ENCODE data around the gene FLAD1. TPM values are rescaled to one million over a fixed set of nuclear protein-coding genes. Genes with fewer than 3 reads are reported as not detected.

Gene FLAD1
- total and polyA plus RNA-seq, 2 experiments from 2014 or later = 74.5 to 75.0 TPM

DNA sequence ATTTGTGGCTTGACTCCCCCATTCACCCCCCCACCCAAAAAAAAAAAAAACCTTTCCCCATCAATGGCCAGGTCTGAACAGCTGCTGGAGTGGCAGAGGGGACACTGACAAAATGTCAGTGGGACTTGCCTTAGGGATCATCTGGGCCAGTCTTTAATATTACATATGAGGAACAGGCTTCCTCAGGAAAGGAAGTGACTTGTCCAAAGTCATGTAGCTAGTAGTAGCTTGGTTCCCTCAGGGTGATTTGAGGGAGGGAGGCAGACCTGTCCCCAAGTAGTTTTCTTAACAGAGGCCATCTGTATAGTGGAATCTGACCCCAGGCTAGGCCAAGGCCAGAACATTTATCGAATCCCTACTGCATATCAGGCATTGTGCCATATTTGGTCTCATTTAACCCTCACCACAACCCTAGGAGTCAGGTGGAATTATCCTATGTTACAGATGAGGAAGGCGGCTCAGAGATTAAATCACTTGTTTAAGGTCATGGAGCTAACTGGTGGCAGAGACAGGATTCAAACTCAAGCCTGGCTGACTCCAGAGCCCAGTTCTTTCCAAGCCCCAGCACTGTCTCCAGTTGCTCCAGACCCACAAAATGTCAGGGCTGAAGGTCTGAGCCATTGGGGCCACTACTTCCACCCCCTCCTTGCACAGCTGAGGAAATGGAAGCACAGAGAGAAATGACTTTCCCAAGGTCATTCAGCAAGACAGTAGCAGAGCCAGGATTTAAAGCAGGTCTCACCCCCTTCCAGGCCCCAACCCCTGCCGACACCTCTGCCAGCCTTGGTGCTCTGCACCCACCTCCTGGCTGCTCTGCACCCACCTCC lies 29.8 kb downstream of the FLAD1 start (continued):
- TF ChIP-seq, protein P1, sequence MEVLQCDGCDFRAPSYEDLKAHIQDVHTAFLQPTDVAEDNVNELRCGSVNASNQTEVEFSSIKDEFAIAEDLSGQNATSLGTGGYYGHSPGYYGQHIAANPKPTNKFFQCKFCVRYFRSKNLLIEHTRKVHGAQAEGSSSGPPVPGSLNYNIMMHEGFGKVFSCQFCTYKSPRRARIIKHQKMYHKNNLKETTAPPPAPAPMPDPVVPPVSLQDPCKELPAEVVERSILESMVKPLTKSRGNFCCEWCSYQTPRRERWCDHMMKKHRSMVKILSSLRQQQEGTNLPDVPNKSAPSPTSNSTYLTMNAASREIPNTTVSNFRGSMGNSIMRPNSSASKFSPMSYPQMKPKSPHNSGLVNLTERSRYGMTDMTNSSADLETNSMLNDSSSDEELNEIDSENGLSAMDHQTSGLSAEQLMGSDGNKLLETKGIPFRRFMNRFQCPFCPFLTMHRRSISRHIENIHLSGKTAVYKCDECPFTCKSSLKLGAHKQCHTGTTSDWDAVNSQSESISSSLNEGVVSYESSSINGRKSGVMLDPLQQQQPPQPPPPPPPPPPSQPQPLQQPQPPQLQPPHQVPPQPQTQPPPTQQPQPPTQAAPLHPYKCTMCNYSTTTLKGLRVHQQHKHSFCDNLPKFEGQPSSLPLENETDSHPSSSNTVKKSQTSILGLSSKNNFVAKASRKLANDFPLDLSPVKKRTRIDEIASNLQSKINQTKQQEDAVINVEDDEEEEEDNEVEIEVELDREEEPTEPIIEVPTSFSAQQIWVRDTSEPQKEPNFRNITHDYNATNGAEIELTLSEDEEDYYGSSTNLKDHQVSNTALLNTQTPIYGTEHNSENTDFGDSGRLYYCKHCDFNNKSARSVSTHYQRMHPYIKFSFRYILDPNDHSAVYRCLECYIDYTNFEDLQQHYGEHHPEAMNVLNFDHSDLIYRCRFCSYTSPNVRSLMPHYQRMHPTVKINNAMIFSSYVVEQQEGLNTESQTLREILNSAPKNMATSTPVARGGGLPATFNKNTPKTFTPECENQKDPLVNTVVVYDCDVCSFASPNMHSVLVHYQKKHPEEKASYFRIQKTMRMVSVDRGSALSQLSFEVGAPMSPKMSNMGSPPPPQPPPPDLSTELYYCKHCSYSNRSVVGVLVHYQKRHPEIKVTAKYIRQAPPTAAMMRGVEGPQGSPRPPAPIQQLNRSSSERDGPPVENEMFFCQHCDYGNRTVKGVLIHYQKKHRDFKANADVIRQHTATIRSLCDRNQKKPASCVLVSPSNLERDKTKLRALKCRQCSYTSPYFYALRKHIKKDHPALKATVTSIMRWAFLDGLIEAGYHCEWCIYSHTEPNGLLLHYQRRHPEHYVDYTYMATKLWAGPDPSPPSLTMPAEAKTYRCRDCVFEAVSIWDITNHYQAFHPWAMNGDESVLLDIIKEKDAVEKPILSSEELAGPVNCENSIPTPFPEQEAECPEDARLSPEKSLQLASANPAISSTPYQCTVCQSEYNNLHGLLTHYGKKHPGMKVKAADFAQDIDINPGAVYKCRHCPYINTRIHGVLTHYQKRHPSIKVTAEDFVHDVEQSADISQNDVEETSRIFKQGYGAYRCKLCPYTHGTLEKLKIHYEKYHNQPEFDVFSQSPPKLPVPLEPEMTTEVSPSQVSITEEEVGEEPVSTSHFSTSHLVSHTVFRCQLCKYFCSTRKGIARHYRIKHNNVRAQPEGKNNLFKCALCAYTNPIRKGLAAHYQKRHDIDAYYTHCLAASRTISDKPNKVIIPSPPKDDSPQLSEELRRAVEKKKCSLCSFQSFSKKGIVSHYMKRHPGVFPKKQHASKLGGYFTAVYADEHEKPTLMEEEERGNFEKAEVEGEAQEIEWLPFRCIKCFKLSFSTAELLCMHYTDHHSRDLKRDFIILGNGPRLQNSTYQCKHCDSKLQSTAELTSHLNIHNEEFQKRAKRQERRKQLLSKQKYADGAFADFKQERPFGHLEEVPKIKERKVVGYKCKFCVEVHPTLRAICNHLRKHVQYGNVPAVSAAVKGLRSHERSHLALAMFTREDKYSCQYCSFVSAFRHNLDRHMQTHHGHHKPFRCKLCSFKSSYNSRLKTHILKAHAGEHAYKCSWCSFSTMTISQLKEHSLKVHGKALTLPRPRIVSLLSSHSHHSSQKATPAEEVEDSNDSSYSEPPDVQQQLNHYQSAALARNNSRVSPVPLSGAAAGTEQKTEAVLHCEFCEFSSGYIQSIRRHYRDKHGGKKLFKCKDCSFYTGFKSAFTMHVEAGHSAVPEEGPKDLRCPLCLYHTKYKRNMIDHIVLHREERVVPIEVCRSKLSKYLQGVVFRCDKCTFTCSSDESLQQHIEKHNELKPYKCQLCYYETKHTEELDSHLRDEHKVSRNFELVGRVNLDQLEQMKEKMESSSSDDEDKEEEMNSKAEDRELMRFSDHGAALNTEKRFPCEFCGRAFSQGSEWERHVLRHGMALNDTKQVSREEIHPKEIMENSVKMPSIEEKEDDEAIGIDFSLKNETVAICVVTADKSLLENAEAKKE (CRISPR knock-in tag; IDR thresholded peaks at IDR 0.05) = no peak
- TF ChIP-seq POLR2AphosphoS5 (IDR thresholded peaks at IDR 0.05; ENCODE audit: low read depth) (no peak), ZNF331 (CRISPR knock-in tag; IDR thresholded peaks at IDR 0.05; ENCODE audit: low read depth) (no peak), JUNB (IDR thresholded peaks at IDR 0.05; ENCODE audit: unreplicated experiment) (no peak)

DNA sequence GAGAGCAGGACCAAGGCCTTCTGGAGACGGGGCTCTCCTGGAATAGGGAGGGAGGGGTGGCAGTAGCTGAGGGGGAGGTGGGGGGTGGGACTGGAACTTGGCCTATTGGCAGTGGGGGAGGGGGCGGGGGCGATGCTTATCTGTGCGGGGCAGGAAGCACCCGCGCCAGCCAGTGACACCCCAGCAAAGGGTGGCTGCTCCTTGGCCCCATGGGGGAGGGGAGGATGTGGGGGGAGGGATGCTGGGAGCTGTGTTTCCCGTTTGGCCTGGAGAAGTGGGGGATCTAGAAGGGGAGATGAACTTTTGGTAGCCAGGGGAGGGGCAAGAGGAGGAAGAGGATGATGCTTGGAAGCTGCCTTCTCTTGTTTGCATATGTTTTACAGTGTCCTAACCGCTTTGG lies 30.5 kb downstream of the FLAD1 start:
- H3K27ac Mint-ChIP-seq = no peak overlapping the region
- Histone ChIP-seq H3K79me2 (replicated peaks; ENCODE audit: insufficient read depth) (peaks cover 9% of the 10 kb centered on the region), H3K27ac (ENCODE audit: low read depth) (no peak overlapping the region), H3K36me3 (ENCODE audit: insufficient read depth) (no peaks in the 10 kb centered on the region), H4K20me1 (replicated peaks; ENCODE audit: insufficient read depth) (peaks cover 10% of the 10 kb centered on the region), H3K9me2 (ENCODE audit: insufficient read depth) (no peaks in the 10 kb centered on the region), H2AFZ (no peak overlapping the region), H3K4me1 (ENCODE audit: insufficient read depth) (peaks cover 50% of the 10 kb centered on the region), H3K27me3 (ENCODE audit: insufficient read depth) (no peaks in the 10 kb centered on the region), H3F3A (replicated peaks; ENCODE audit: low read depth) (0 out of 2 replicates have a peak, but pooled peaks cover 3% of the 10 kb centered on the region), H3K4me2 (no peak overlapping the region), H3K4me3 (no peak overlapping the region)
- ATAC-seq = no peak
- TF ChIP-seq ZNF114 (CRISPR knock-in tag; IDR thresholded peaks at IDR 0.05) (no peak), ZNF331 (CRISPR knock-in tag; IDR thresholded peaks at IDR 0.05; ENCODE audit: low read depth) (no peak), POLR2AphosphoS5 (IDR thresholded peaks at IDR 0.05; ENCODE audit: low read depth) (no peak), STAT1 (IDR thresholded peaks at IDR 0.05; ENCODE audit: unreplicated experiment) (no peak)
- TF ChIP-seq, protein P2, sequence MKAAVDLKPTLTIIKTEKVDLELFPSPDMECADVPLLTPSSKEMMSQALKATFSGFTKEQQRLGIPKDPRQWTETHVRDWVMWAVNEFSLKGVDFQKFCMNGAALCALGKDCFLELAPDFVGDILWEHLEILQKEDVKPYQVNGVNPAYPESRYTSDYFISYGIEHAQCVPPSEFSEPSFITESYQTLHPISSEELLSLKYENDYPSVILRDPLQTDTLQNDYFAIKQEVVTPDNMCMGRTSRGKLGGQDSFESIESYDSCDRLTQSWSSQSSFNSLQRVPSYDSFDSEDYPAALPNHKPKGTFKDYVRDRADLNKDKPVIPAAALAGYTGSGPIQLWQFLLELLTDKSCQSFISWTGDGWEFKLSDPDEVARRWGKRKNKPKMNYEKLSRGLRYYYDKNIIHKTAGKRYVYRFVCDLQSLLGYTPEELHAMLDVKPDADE (IDR thresholded peaks at IDR 0.05) = no peak
- TF ChIP-seq, protein P1 (CRISPR knock-in tag; IDR thresholded peaks at IDR 0.05) = no peak
- no peak overlapping the region for H3K4me3 Mint-ChIP-seq
- no peaks in the 10 kb centered on the region for H3K9me3 Mint-ChIP-seq
- no peak for DNase-seq (ENCODE audit: low spot score)
- peaks cover 28% of the 10 kb centered on the region for H3K27me3 Mint-ChIP-seq (ENCODE audit: insufficient read depth, low read depth, poor library complexity)
- peaks cover 30% of the 10 kb centered on the region for H3K36me3 Mint-ChIP-seq (ENCODE audit: low read depth)
- H3K4me1 Mint-ChIP-seq = peaks cover 57% of the 10 kb centered on the region

Data from GM23338 (cell line).